Measurements from ENCODE around the gene BLOC1S2.

- TF ChIP-seq YY1 (IDR thresholded peaks at IDR 0.05; ENCODE audit: insufficient read depth, insufficient read length) = no peak
- TF ChIP-seq ZNF274 (IDR thresholded peaks at IDR 0.05; ENCODE audit: low read depth, low read length) = no peak
- TF ChIP-seq SUZ12 (IDR thresholded peaks at IDR 0.05; ENCODE audit: extremely low read depth, insufficient read depth, insufficient read length) = no peak
These were observed 3.6 kb downstream of the BLOC1S2 start for GRCh38 chr10:100282907-100283306.

All from NT2/D1 (cell line).